HCT116 (cell line): Measurements from ENCODE around the gene GFI1. TPM values are rescaled to one million over a fixed set of nuclear protein-coding genes. Genes with fewer than 3 reads are reported as not detected.

Source experiments
- ATAC-seq: fragments of 200-7000 bp; cut with Tn5 transposase; 2 replicates; pipeline ENCODE4 v1.9.1; 2020; ENCODE audit warnings: mild to moderate bottlenecking, moderate library complexity
- BruUV-seq: library from RNA; stranded (reverse); fragments of 400-500 nt; replicated peaks from 2 replicates; lab custom pipeline; 2021; lab: Mats Ljungman, UMichigan
- CTCF ChIA-PET: fragments of 300-600 bp; sonication (Branson Sonifier 250); formaldehyde crosslinking; loops from one replicate; lab custom pipeline; 2021; ENCODE audit warnings: antibody characterized with exemption; lab: Charles Lee
- POLR2A ChIA-PET: fragments of 300-600, 350-600 bp; sonication (Branson Sonifier 250); formaldehyde crosslinking; loops from one replicate; lab custom pipeline; 2021; ENCODE audit warnings: antibody characterized with exemption; lab: Charles Lee
- RAD21 ChIA-PET, 2 experiments: fragments of 300-600 bp; sonication (Branson Sonifier 250); formaldehyde crosslinking; loops; one replicate each; lab custom pipeline; 2023; ENCODE audit warnings: low total read pairs in 2 of 2; ENCODE audit not compliant: uncharacterized antibody in 2 of 2, unreplicated experiment in 2 of 2, low non-redundant PET in 1 of 2; lab: Charles Lee
- DNase-seq: peaks from one replicate; pipeline ENCODE4 v3.0.0-alpha.2; 2010; ENCODE audit warnings: low read depth, low spot score
- H2AFZ ChIP-seq: fragments of 200-600 bp; shearing (Covaris generic), sonication (generic); 2 replicates; pipeline ENCODE4 v1.6.1; 2017; ENCODE audit warnings: low read depth, mixed run types, mixed read lengths, antibody characterized with exemption, low read length; ENCODE audit not compliant: poor library complexity, severe bottlenecking
- H3K27ac ChIP-seq: 2 replicates; pipeline ENCODE4 v1.5.1; 2012; ENCODE audit warnings: low read depth, low read length
- H3K27me3 ChIP-seq: fragments of 200-600 bp; sonication (generic); 2 replicates; pipeline ENCODE4 v1.6.1; 2016; ENCODE audit warnings: mixed run types, low read length, mixed read lengths; ENCODE audit not compliant: insufficient read depth
- H3K36me3 ChIP-seq, 2 experiments: fragments of 200-500 bp in 1 of 2; fragments of 200-600 bp in 1 of 2; sonication (Bioruptor generic) in 1 of 2; sonication (generic) in 1 of 2; 2 replicates each; pipeline versions ENCODE4 v1.5.1 to v1.6.1; 2014 to 2016; ENCODE audit warnings: low read length in 2 of 2, inconsistent platforms in 1 of 2, mixed read lengths in 1 of 2, mixed run types in 1 of 2; ENCODE audit not compliant: insufficient read depth in 2 of 2, control insufficient read depth in 1 of 2
- H3K4me1 ChIP-seq, 2 experiments: fragments of 200-600 bp in 1 of 2; sonication (generic) in 1 of 2; 2 replicates each; pipeline versions ENCODE4 v1.5.1 to v1.6.1; 2012 to 2017; ENCODE audit warnings: low read length in 2 of 2, inconsistent platforms in 1 of 2, mild to moderate bottlenecking in 1 of 2, mixed read lengths in 1 of 2, mixed run types in 1 of 2, moderate library complexity in 1 of 2; ENCODE audit not compliant: insufficient read depth in 2 of 2, control insufficient read depth in 1 of 2
- H3K4me2 ChIP-seq: fragments of 200-600 bp; sonication (generic); 2 replicates; pipeline ENCODE4 v1.6.1; 2017; ENCODE audit warnings: mixed run types, low read length, mixed read lengths
- H3K4me3 ChIP-seq, 2 experiments: fragments of 200-600 bp in 1 of 2; sonication (generic) in 1 of 2; replicated peaks in 1 of 2; 2 replicates each; pipeline ENCODE4 v1.5.1; 2011 to 2016; ENCODE audit warnings: low read length in 2 of 2, control low read depth in 1 of 2, low read depth in 1 of 2, mild to moderate bottlenecking in 1 of 2, mixed read lengths in 1 of 2, mixed run types in 1 of 2
- H3K79me2 ChIP-seq: fragments of 200-600 bp; sonication (generic); 2 replicates; pipeline ENCODE4 v1.6.1; 2017; ENCODE audit warnings: mild to moderate bottlenecking, mixed run types, low read length, moderate library complexity, mixed read lengths; ENCODE audit not compliant: insufficient read depth
- H3K9ac ChIP-seq: fragments of 200-600 bp; sonication (generic); 2 replicates; pipeline ENCODE4 v1.6.1; 2016; ENCODE audit warnings: low read length, mixed read lengths
- H3K9me2 ChIP-seq: fragments of 200-600 bp; sonication (generic), shearing (Covaris generic); 2 replicates; pipeline ENCODE4 v1.6.1; 2017; ENCODE audit warnings: mixed run types, mild to moderate bottlenecking, moderate library complexity; ENCODE audit not compliant: insufficient read depth
- H3K9me3 ChIP-seq, 2 experiments: fragments of 200-500 bp in 1 of 2; fragments of 200-600 bp in 1 of 2; sonication (Bioruptor generic) in 1 of 2; sonication (generic) in 1 of 2; 2 replicates each; pipeline ENCODE4 v1.6.1; 2014 to 2017; ENCODE audit warnings: low read length in 2 of 2, mixed read lengths in 2 of 2, inconsistent platforms in 1 of 2, low read depth in 1 of 2, mild to moderate bottlenecking in 1 of 2, mixed run types in 1 of 2, moderate library complexity in 1 of 2; ENCODE audit not compliant: control insufficient read depth in 1 of 2, insufficient read depth in 1 of 2
- H4K20me1 ChIP-seq: fragments of 200-600 bp; sonication (generic), shearing (Covaris generic); 2 replicates; pipeline ENCODE4 v1.6.1; 2017; ENCODE audit warnings: mixed run types, mild to moderate bottlenecking, moderate library complexity; ENCODE audit not compliant: insufficient read depth
- ATF3 ChIP-seq: IDR thresholded peaks from 2 replicates; pipeline ENCODE4 v1.6.1; 2012
- CBX3 ChIP-seq: IDR thresholded peaks from 2 replicates; pipeline ENCODE4 v1.6.1; 2012; ENCODE audit warnings: low read depth
- EGR1 ChIP-seq: IDR thresholded peaks from 2 replicates; pipeline ENCODE4 v1.6.1; 2012; ENCODE audit warnings: low read depth
- ELF1 ChIP-seq: IDR thresholded peaks from 2 replicates; pipeline ENCODE4 v1.6.1; 2012; ENCODE audit warnings: low read depth, borderline replicate concordance
- EZH2 ChIP-seq: fragments of 200-600 bp; sonication (generic); IDR thresholded peaks from 2 replicates; pipeline ENCODE4 v1.6.1; 2017; ENCODE audit warnings: antibody characterized with exemption, mixed run types
- EZH2phosphoT487 ChIP-seq: fragments of 200-600 bp; IDR thresholded peaks from 2 replicates; pipeline ENCODE4 v1.6.1; 2018; ENCODE audit warnings: antibody characterized with exemption, borderline replicate concordance
- JUND ChIP-seq: IDR thresholded peaks from 2 replicates; pipeline ENCODE4 v1.6.1; 2012
- POLR2A ChIP-seq: IDR thresholded peaks from 2 replicates; pipeline ENCODE4 v1.7.0; 2011; ENCODE audit warnings: borderline replicate concordance; ENCODE audit not compliant: insufficient read depth, insufficient read length; ENCODE audit errors: extremely low read depth
- RAD21 ChIP-seq: IDR thresholded peaks from 2 replicates; pipeline ENCODE4 v1.6.1; 2012; ENCODE audit warnings: low read depth, mild to moderate bottlenecking
- REST ChIP-seq: IDR thresholded peaks from 2 replicates; pipeline ENCODE4 v1.6.1; 2012; ENCODE audit warnings: low read depth
- SIN3A ChIP-seq: IDR thresholded peaks from 2 replicates; pipeline ENCODE4 v1.6.1; 2012; ENCODE audit warnings: low read depth
- SP1 ChIP-seq: IDR thresholded peaks from 2 replicates; pipeline ENCODE4 v1.6.1; 2012; ENCODE audit warnings: low read depth
- YY1 ChIP-seq: IDR thresholded peaks from 2 replicates; pipeline ENCODE4 v1.6.1; 2011; ENCODE audit warnings: low read length, low read depth, moderate library complexity, mild to moderate bottlenecking; ENCODE audit not compliant: insufficient replicate concordance; ENCODE audit errors: extremely low read depth
- ZFX ChIP-seq: fragments of 450-650 bp; IDR thresholded peaks from 2 replicates; pipeline ENCODE4 v1.6.1; 2017
- ZNF274 ChIP-seq: fragments of 200-500 bp; sonication (Bioruptor generic); IDR thresholded peaks from 2 replicates; pipeline ENCODE4 v1.6.1; 2014; ENCODE audit warnings: mild to moderate bottlenecking, low read depth, low read length, inconsistent platforms
- intact Hi-C: fragments of 100-400 bp; cut with micrococcal nuclease; formaldehyde crosslinking; loops from 2 replicates; pipeline ENCODE4 v1.10.0; 2022
- total RNA-seq: library from RNA; stranded (reverse); gene quantifications from one replicate; pipeline ENCODE4 v1.2.1, GENCODE V29; 2021; ENCODE audit not compliant: unreplicated experiment
- TF ChIP-seq, protein P1 (sequence below): IDR thresholded peaks from 2 replicates; pipeline ENCODE4 v1.6.1; 2011; ENCODE audit warnings: mild to moderate bottlenecking, low read length, moderate library complexity; ENCODE audit not compliant: insufficient replicate concordance; ENCODE audit errors: extremely low read depth

Gene GFI1
- total RNA-seq, 1 experiment from 2014 or later, result 8.1 TPM

DNA sequence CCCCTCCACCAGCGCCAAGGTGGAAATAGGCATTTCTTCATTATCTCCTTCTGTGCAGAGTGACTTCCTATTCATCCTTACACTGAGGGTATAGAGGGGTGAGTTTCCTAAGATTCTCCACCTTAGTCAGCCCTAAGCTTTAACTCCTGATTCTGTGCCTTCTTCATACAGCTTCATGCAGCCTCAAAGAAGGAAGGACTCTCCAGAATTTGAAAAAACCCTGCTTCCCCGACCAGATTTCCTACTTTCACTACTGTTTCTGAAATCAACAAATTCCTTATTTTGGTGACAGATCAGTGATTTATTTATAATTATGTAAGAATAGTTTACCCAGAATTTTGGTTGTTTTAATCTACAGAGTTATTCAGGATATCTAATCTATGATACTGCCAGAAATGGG is 28.6 kb downstream of the GFI1 start:
- H3K9me2 ChIP-seq, result no peaks in the 10 kb centered on the region
- no peak for ATAC-seq
- CTCF ChIA-PET, result no interaction called here
- H4K20me1 ChIP-seq, result no peaks in the 10 kb centered on the region
- no TSS peak for BruUV-seq
- RAD21 ChIA-PET, result no interaction called here
- no peaks in the 10 kb centered on the region for H3K27me3 ChIP-seq
- TF ChIP-seq ZNF274 (no peak), POLR2A (no peak), RAD21 (no peak), YY1 (no peak), SP1 (no peak), SIN3A (no peak), JUND (no peak), ATF3 (no peak), EGR1 (no peak)
- H2AFZ ChIP-seq, result no peak overlapping the region
- H3K79me2 ChIP-seq, result no peaks in the 10 kb centered on the region
- POLR2A ChIA-PET, result no interaction called here
- intact Hi-C loops, result no loop called here
- no peaks in the 10 kb centered on the region for H3K4me1 ChIP-seq
- no peaks in the 10 kb centered on the region for H3K36me3 ChIP-seq
- no peaks in the 10 kb centered on the region for H3K9me3 ChIP-seq
- H3K9ac ChIP-seq, result no peak overlapping the region
- H3K4me2 ChIP-seq, result no peak overlapping the region
- H3K27ac ChIP-seq, result no peak overlapping the region
- H3K4me3 ChIP-seq, result no peak overlapping the region
- DNase-seq, result no peak

DNA sequence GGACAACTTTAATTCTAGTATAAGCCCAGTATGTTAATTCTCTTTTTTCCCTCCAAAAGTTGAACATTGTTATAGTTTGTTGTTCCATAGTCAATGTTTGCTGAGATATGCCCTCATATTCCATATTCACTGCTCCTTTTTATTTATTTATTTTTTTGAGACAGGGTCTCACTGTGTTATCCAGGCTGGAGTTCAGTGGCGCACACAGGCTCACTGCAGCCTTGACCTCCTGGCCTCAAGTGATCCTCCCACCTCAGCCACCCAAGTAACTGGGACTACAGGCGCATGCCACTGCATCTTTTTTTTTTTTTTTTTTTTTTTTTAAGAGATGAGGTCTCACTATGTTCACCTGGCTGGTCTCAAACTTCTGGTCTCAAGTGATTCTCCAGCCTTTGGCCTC is 38.7 kb downstream of the GFI1 start:
- intact Hi-C loops, result no loop called here
- no TSS peak for BruUV-seq
- H3K4me3 ChIP-seq, result no peak overlapping the region
- TF ChIP-seq POLR2A (no peak), ZFX (no peak), ATF3 (no peak), CBX3 (no peak), EZH2 (no peak), REST (no peak), ELF1 (no peak), EZH2phosphoT487 (no peak), EGR1 (no peak)
- TF ChIP-seq, protein P1, sequence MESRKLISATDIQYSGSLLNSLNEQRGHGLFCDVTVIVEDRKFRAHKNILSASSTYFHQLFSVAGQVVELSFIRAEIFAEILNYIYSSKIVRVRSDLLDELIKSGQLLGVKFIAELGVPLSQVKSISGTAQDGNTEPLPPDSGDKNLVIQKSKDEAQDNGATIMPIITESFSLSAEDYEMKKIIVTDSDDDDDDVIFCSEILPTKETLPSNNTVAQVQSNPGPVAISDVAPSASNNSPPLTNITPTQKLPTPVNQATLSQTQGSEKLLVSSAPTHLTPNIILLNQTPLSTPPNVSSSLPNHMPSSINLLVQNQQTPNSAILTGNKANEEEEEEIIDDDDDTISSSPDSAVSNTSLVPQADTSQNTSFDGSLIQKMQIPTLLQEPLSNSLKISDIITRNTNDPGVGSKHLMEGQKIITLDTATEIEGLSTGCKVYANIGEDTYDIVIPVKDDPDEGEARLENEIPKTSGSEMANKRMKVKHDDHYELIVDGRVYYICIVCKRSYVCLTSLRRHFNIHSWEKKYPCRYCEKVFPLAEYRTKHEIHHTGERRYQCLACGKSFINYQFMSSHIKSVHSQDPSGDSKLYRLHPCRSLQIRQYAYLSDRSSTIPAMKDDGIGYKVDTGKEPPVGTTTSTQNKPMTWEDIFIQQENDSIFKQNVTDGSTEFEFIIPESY, result no peak

More for the DNA sequence above, 38.7 kb downstream of the GFI1 start:
- Histone ChIP-seq H3K4me1 (peaks cover 0 to 8% of the 10 kb centered on the region in 2 experiments; a peak in 1 of 4 replicates), H3K27ac (no peak overlapping the region), H3K9me2 (no peaks in the 10 kb centered on the region), H3K36me3 (no peaks in the 10 kb centered on the region), H2AFZ (no peak overlapping the region), H3K4me2 (no peak overlapping the region), H3K9ac (no peak overlapping the region), H4K20me1 (no peaks in the 10 kb centered on the region), H3K27me3 (no peaks in the 10 kb centered on the region), H3K9me3 (no peaks in the 10 kb centered on the region), H3K79me2 (no peaks in the 10 kb centered on the region)
- CTCF ChIA-PET, result no interaction called here
- POLR2A ChIA-PET, result no interaction called here
- ATAC-seq (no peak), DNase-seq (no peak)
- RAD21 ChIA-PET, result no interaction called here
